Measurements from ENCODE around the gene FEM1B. TPM values are rescaled to one million over a fixed set of nuclear protein-coding genes. Genes with fewer than 3 reads are reported as not detected.

FEM1B gene
- total and polyA plus RNA-seq, 2 donors (not counting 3 experiments of a cell fraction or from before 2014, with no cell fraction given): 11.1 to 33.2 TPM

DNA sequence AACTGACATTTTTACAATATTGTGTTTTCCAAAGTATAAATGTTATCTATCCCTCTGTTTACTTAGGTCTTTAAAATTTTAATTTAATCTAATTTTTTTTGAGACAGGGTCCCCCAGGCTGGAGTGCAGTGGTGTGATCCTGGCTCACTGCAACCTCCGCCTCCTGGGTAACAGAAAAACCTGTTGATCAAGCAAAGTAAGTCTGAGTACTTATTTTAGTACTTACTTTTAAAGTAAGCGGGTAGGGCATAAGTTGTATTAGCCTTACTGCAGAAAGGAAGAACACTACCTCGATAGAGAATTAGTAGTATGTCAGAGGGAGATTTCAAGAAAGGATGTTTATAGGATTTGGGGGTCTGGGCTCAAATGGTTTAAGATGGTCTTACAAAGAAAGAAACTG, 11.9 kb upstream of the FEM1B start:
- DNase-seq (ENCODE audit: low read depth, low spot score): no peak
- dilution Hi-C loops (cut with MboI; ENCODE audit: extremely low pct_ligation_motif_present, low sequenced_read_pairs): no loop called here
- no peak overlapping the region for H2AFZ ChIP-seq (ENCODE audit: low read depth, low read length)
- intact Hi-C loops (cut with micrococcal nuclease): no loop called here
- peaks cover 25 to 44% of the 10 kb centered on the region in 2 experiments for H3K27me3 ChIP-seq (ENCODE audit: control insufficient read depth in 2 of 2, insufficient read depth in 2 of 2, low read length in 2 of 2)
- CTCF ChIA-PET: interaction anchor here (1.6 to 5.6 kb wide), 3 partner anchors 8 to 41 kb away, joined by 6 to 31 read pairs (median 7); no protein-coding TSS in a partner anchor
- TF ChIP-seq, protein P1, sequence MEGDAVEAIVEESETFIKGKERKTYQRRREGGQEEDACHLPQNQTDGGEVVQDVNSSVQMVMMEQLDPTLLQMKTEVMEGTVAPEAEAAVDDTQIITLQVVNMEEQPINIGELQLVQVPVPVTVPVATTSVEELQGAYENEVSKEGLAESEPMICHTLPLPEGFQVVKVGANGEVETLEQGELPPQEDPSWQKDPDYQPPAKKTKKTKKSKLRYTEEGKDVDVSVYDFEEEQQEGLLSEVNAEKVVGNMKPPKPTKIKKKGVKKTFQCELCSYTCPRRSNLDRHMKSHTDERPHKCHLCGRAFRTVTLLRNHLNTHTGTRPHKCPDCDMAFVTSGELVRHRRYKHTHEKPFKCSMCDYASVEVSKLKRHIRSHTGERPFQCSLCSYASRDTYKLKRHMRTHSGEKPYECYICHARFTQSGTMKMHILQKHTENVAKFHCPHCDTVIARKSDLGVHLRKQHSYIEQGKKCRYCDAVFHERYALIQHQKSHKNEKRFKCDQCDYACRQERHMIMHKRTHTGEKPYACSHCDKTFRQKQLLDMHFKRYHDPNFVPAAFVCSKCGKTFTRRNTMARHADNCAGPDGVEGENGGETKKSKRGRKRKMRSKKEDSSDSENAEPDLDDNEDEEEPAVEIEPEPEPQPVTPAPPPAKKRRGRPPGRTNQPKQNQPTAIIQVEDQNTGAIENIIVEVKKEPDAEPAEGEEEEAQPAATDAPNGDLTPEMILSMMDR (IDR thresholded peaks at IDR 0.05; ENCODE audit: extremely low read depth in 1 of 2, insufficient read depth in 1 of 2, low read depth in 1 of 2, low read length in 2 of 2): no peak
- TF ChIP-seq POLR2AphosphoS5 (IDR thresholded peaks at IDR 0.05; ENCODE audit: insufficient read depth, low read depth, low read length): no peak
- TF ChIP-seq MYC (IDR thresholded peaks at IDR 0.05; ENCODE audit: low read depth, low read length): no peak
- TF ChIP-seq POLR2A (IDR thresholded peaks at IDR 0.05; ENCODE audit: low read depth, low read length): no peak
- TF ChIP-seq, protein P2, sequence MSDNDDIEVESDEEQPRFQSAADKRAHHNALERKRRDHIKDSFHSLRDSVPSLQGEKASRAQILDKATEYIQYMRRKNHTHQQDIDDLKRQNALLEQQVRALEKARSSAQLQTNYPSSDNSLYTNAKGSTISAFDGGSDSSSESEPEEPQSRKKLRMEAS (IDR thresholded peaks at IDR 0.05; ENCODE audit: insufficient read depth, insufficient read length): no peak
- TF ChIP-seq FOS (IDR thresholded peaks at IDR 0.05; ENCODE audit: borderline replicate concordance, insufficient read depth, low read length): no peak
- no peak for TF ChIP-seq JUN (IDR thresholded peaks at IDR 0.05; ENCODE audit: borderline replicate concordance, insufficient read depth, insufficient read length, low read depth)
- H3K4me2 ChIP-seq (ENCODE audit: insufficient read depth, low read length): no peak overlapping the region
- H3K9ac ChIP-seq (replicated peaks; ENCODE audit: extremely low read depth, insufficient read depth, low read length): no peak overlapping the region
- H3K9me1 ChIP-seq (replicated peaks; ENCODE audit: control insufficient read depth, extremely low read depth, insufficient read depth, low read length): no peaks in the 10 kb centered on the region
- no peak overlapping the region for H3K27ac ChIP-seq (ENCODE audit: insufficient read depth, low read depth, low read length)
- no TSS peak for BruUV-seq (replicated peaks)
- H3K36me3 ChIP-seq (ENCODE audit: control insufficient read depth in 2 of 2, extremely low read depth in 1 of 2, insufficient read depth in 2 of 2, low read length in 2 of 2): no peaks in the 10 kb centered on the region
- no peak overlapping the region for H3K4me3 ChIP-seq (replicated peaks in 1 of 3; ENCODE audit: insufficient read depth in 1 of 3, low read depth in 1 of 3, low read length in 3 of 3)
- no peak for FAIRE-seq
- H4K20me1 ChIP-seq (replicated peaks; ENCODE audit: control insufficient read depth, extremely low read depth, insufficient read depth, low read length): no peaks in the 10 kb centered on the region
- H3K9me3 ChIP-seq (replicated peaks; ENCODE audit: control insufficient read depth, insufficient read depth, low read length): no peaks in the 10 kb centered on the region
- POLR2A ChIA-PET: interaction anchor here (0.6 kb wide), 1 partner anchor 135 kb away, joined by 3 read pairs; no protein-coding TSS in a partner anchor
- H3K4me1 ChIP-seq (ENCODE audit: control insufficient read depth, extremely low read depth, insufficient read depth, low read length): no peaks in the 10 kb centered on the region
- H3K79me2 ChIP-seq (ENCODE audit: control insufficient read depth, insufficient read depth, low read length): no peaks in the 10 kb centered on the region
